Stomach (tissue), 9 donors: ENCODE data around the gene UNC79. TPM values are rescaled to one million over a fixed set of nuclear protein-coding genes. Genes with fewer than 3 reads are reported as not detected.

Experiments
- DNase-seq, 2 donors: peaks; one replicate each; pipeline versions ENCODE4 v3.0.0 to v3.0.0-alpha.2; 2013 to 2019
- H3K27ac ChIP-seq, 5 donors: fragments of 200-600 bp in 4 of 5; sonication (generic) in 4 of 5; one replicate each; pipeline ENCODE4 v1.5.1; 2013 to 2019; ENCODE audit warnings: mild to moderate bottlenecking in 1 of 5, moderate library complexity in 1 of 5
- H3K27me3 ChIP-seq, 3 donors: fragments of 200-600 bp; sonication (generic); one replicate each; pipeline ENCODE4 v1.5.1; 2017 to 2019; ENCODE audit warnings: mixed run types in 1 of 3
- H3K36me3 ChIP-seq, 4 donors: fragments of 200-600 bp; sonication (generic); 1 replicate in 3 of 4; 2 replicates in 1 of 4; pipeline ENCODE4 v1.5.1; 2016 to 2019
- H3K4me1 ChIP-seq, 4 donors: fragments of 200-600 bp; sonication (generic); one replicate each; pipeline ENCODE4 v1.5.1; 2016 to 2019
- H3K4me3 ChIP-seq, 4 donors: fragments of 200-600 bp; sonication (generic) in 3 of 4; one replicate each; pipeline ENCODE4 v1.5.1; 2016 to 2019; ENCODE audit warnings: mild to moderate bottlenecking in 1 of 4
- H3K9me3 ChIP-seq, 4 donors: fragments of 200-600 bp; sonication (generic); one replicate each; pipeline ENCODE4 v1.5.1; 2016 to 2019
- EP300 ChIP-seq: sonication (generic); formaldehyde crosslinking; IDR thresholded peaks from one replicate; pipeline ENCODE4 v1.6.1; 2017; ENCODE audit warnings: antibody characterized with exemption
- POLR2A ChIP-seq, 4 donors: fragments of 450-650 bp; IDR thresholded peaks; one replicate each; pipeline ENCODE4 v1.6.1; 2016; ENCODE audit warnings: antibody characterized with exemption in 4 of 4, control low read depth in 2 of 4, mild to moderate bottlenecking in 1 of 4, moderate library complexity in 1 of 4
- POLR2AphosphoS5 ChIP-seq, 3 donors: sonication (generic); formaldehyde crosslinking; IDR thresholded peaks; one replicate each; pipeline ENCODE4 v1.6.1; 2016; ENCODE audit warnings: antibody characterized with exemption in 3 of 3
- WGBS, 5 donors: extraction: QIAGEN DNeasy Blood & Tissue Kit in 3 of 5; methylation state at CpG; one replicate each; pipeline versions ENCODE4 v1.1.5 to v1.1.7; 2013 to 2018; 5-methylcytosine and 5-hydroxymethylcytosine counted together
- intact Hi-C: fragments of 100-400 bp; cut with DNase I; formaldehyde crosslinking; loops from one replicate; pipeline ENCODE4 v1.15.1; 2023; ENCODE audit warnings: low total_unique reads
- polyA plus RNA-seq, 3 donors: library from polyadenylated mRNA; stranded (reverse); fragments of 200-250 nt; gene quantifications; one replicate each; pipeline ENCODE4 v1.2.3, GENCODE V29; 2013
- total RNA-seq, 5 donors: library from RNA; depleted of rRNA; stranded (reverse); fragments of >200 nt; gene quantifications; one replicate each; pipeline versions ENCODE4 v1.1.0 to v1.2.3, GENCODE V29; 2014 to 2016
- TF ChIP-seq, protein P1 (sequence below), 7 experiments: fragments of 450-650 bp in 4 of 7; fragments of 200-600 bp in 3 of 7; sonication (generic) in 3 of 7; IDR thresholded peaks; one replicate each; pipeline ENCODE4 v1.5.1; 2016 to 2019; ENCODE audit warnings: antibody characterized with exemption in 7 of 7, control low read depth in 2 of 7, mild to moderate bottlenecking in 1 of 7
- donor health status: healthy with polysubstance abuse.
- donor health status: Bipolar disorder and iron deficiency.
- donor health status: healthy.

Gene UNC79
- total and polyA plus RNA-seq, 8 donors: under 0.01 to 1.9 (median 0.35) TPM; not detected in 2

- Histone ChIP-seq H3K4me1 (no peaks in the 10 kb centered on the region), H3K36me3 (no peaks in the 10 kb centered on the region), H3K4me3 (no peak overlapping the region), H3K27ac (no peak overlapping the region), H3K27me3 (peaks cover 0 to 32% (median 5%) of the 10 kb centered on the region in 3 donors), H3K9me3 (no peaks in the 10 kb centered on the region)
- TF ChIP-seq POLR2AphosphoS5 (IDR thresholded peaks at IDR 0.05) (no peak), POLR2A (IDR thresholded peaks at IDR 0.05) (no peak), EP300 (no peak)
- TF ChIP-seq, protein P1, sequence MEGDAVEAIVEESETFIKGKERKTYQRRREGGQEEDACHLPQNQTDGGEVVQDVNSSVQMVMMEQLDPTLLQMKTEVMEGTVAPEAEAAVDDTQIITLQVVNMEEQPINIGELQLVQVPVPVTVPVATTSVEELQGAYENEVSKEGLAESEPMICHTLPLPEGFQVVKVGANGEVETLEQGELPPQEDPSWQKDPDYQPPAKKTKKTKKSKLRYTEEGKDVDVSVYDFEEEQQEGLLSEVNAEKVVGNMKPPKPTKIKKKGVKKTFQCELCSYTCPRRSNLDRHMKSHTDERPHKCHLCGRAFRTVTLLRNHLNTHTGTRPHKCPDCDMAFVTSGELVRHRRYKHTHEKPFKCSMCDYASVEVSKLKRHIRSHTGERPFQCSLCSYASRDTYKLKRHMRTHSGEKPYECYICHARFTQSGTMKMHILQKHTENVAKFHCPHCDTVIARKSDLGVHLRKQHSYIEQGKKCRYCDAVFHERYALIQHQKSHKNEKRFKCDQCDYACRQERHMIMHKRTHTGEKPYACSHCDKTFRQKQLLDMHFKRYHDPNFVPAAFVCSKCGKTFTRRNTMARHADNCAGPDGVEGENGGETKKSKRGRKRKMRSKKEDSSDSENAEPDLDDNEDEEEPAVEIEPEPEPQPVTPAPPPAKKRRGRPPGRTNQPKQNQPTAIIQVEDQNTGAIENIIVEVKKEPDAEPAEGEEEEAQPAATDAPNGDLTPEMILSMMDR (IDR thresholded peaks at IDR 0.05): no peak
- intact Hi-C loops: no loop called here
- 76 to 81% (median 76%) methylated on average over 7 of the region's 7 CpGs for WGBS, 5 donors
- DNase-seq: no peak
Observed at GRCh38 chr14:93714605-93715004, 283.9 kb downstream of the UNC79 start.

DNA sequence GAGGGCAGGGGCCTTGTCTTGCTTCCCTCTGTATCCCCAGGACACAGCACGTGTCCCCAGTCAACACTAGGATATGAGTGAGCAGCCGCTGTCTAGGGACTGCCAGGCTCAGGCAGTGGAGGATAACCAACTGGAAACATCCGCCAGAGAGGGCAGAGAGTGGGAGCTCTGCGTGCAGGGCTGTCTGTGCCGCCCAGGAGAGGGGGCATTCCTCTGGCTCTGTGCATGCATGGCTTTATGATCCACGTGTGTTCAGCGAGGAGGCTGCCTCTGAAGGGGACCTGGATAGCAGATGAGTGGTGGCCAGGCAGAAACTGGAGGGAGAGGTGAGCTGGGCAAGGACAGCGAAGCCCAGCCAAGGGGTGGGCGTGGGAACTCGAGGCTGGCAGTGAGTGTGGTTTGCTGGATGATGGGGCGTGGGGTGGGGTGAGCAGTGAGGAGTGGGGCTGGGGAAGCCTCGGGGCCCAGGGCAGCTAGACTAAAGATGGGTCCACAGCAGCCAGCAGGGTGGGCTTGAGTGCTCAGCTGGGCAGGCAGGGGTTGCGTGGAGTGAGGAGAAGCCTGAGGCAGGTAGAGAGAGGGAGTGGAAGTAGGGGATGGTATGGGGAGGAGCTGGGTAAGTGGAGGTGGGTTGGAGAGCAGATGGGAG lies 284.7 kb downstream of the UNC79 start:
- Histone ChIP-seq H3K4me3 (no peak overlapping the region), H3K27me3 (peaks cover 0 to 32% (median 5%) of the 10 kb centered on the region in 3 donors), H3K27ac (no peak overlapping the region), H3K36me3 (peaks cover 0 to 7% (median 3%) of the 10 kb centered on the region in 4 donors), H3K4me1 (no peaks in the 10 kb centered on the region), H3K9me3 (no peaks in the 10 kb centered on the region)
- 63 to 74% (median 68%) methylated on average over 13 of the region's 13 CpGs for WGBS, 5 donors
- intact Hi-C loops: no loop called here
- TF ChIP-seq POLR2AphosphoS5 (IDR thresholded peaks at IDR 0.05): no peak
- no peak for TF ChIP-seq POLR2A (IDR thresholded peaks at IDR 0.05)
- TF ChIP-seq EP300: no peak
- TF ChIP-seq, protein P1 (IDR thresholded peaks at IDR 0.05): no peak
- DNase-seq: no peak

GRCh38 chr14:93716002-93716745 lies 285.4 kb downstream of the UNC79 start:
- WGBS, 5 donors: 80 to 90% (median 88%) methylated on average over 3 to 8 of the region's 8 CpGs
- no peak for TF ChIP-seq POLR2AphosphoS5 (IDR thresholded peaks at IDR 0.05)
- TF ChIP-seq, protein P1 (IDR thresholded peaks at IDR 0.05): no peak
- TF ChIP-seq EP300: no peak
- no peak for TF ChIP-seq POLR2A (IDR thresholded peaks at IDR 0.05)
- Histone ChIP-seq H3K36me3 (peaks cover 0 to 15% (median 10%) of the 10 kb centered on the region in 4 donors), H3K4me1 (no peaks in the 10 kb centered on the region), H3K9me3 (no peaks in the 10 kb centered on the region), H3K27me3 (peaks cover 0 to 32% (median 5%) of the 10 kb centered on the region in 3 donors), H3K27ac (no peak overlapping the region), H3K4me3 (no peak overlapping the region)
- intact Hi-C loops: no loop called here
- DNase-seq: no peak

GRCh38 chr14:93716746-93717667 lies 286.3 kb downstream of the UNC79 start:
- Histone ChIP-seq H3K4me3 (no peak overlapping the region), H3K4me1 (no peaks in the 10 kb centered on the region), H3K27me3 (peaks cover 0 to 32% (median 5%) of the 10 kb centered on the region in 3 donors), H3K36me3 (peaks cover 0 to 17% (median 13%) of the 10 kb centered on the region in 4 donors), H3K27ac (no peak overlapping the region), H3K9me3 (no peaks in the 10 kb centered on the region)
- no peak for TF ChIP-seq POLR2A (IDR thresholded peaks at IDR 0.05)
- TF ChIP-seq EP300: no peak
- TF ChIP-seq POLR2AphosphoS5 (IDR thresholded peaks at IDR 0.05): no peak
- TF ChIP-seq, protein P1 (IDR thresholded peaks at IDR 0.05): no peak
- no peak for DNase-seq
- 84 to 93% (median 86%) methylated on average over 7 to 14 of the region's 14 CpGs for WGBS, 5 donors
- intact Hi-C loops: no loop called here
